Upper lobe of right lung (tissue), 1 donor: ENCODE data around the gene DLK1. TPM values are rescaled to one million over a fixed set of nuclear protein-coding genes. Genes with fewer than 3 reads are reported as not detected.

Experiments
- ATAC-seq: fragments of 200-7000 bp; cut with Tn5 transposase; one replicate; pipeline ENCODE4 v1.9.1; 2020; ENCODE audit warnings: mild to moderate bottlenecking, moderate library complexity
- DNase-seq: peaks from one replicate; pipeline ENCODE4 v3.0.0-alpha.2; 2020
- H3K27ac ChIP-seq: fragments of 200-600 bp; one replicate; pipeline ENCODE4 v1.8.0; 2022
- H3K27me3 ChIP-seq: fragments of 200-600 bp; one replicate; pipeline ENCODE4 v1.8.0; 2022; ENCODE audit warnings: mild to moderate bottlenecking
- H3K36me3 ChIP-seq: fragments of 200-600 bp; one replicate; pipeline ENCODE4 v1.8.0; 2022
- H3K4me1 ChIP-seq: fragments of 200-600 bp; one replicate; pipeline ENCODE4 v1.8.0; 2022
- H3K4me3 ChIP-seq: fragments of 200-600 bp; one replicate; pipeline ENCODE4 v1.8.0; 2022; ENCODE audit warnings: mild to moderate bottlenecking
- H3K9me3 ChIP-seq: fragments of 200-600 bp; one replicate; pipeline ENCODE4 v1.8.0; 2022
- CTCF ChIP-seq: fragments of 200-600 bp; IDR thresholded peaks from one replicate; pipeline ENCODE4 v1.8.0; 2022; ENCODE audit warnings: antibody characterized with exemption
- intact Hi-C: fragments of 100-400 bp; cut with DNase I; formaldehyde crosslinking; loops from one replicate; pipeline ENCODE4 v1.11.0; 2022
- total RNA-seq: library from RNA; stranded (reverse); fragmentation: NEBNext Ultra II Directional; extraction: Animal tissue kit (Norgen Biotek cat#: 25700); gene quantifications from one replicate; pipeline ENCODE4 v1.2.1, GENCODE V29; 2021
- donor health status: DM: no; HTN: yes; CAD: no; lungs with severe emphysema.

Gene DLK1
- total RNA-seq, 1 donor from 2014 or later = not detected

GRCh38 chr14:100780646-100781355, 54.1 kb downstream of the DLK1 start:
- Histone ChIP-seq H3K4me1 (no peaks in the 10 kb centered on the region), H3K36me3 (no peaks in the 10 kb centered on the region), H3K27ac (no peak overlapping the region), H3K4me3 (no peak overlapping the region), H3K27me3 (no peaks in the 10 kb centered on the region), H3K9me3 (no peaks in the 10 kb centered on the region)
- TF ChIP-seq CTCF = no peak
- intact Hi-C loops = no loop called here
- DNase-seq = peak; percentile 33
- ATAC-seq = no peak

- no peak for TF ChIP-seq CTCF
- H3K27ac ChIP-seq = no peak overlapping the region
- DNase-seq (no peak), ATAC-seq (no peak)
- intact Hi-C loops = no loop called here
- no peak overlapping the region for H3K4me3 ChIP-seq
- H3K4me1 ChIP-seq = no peaks in the 10 kb centered on the region
- no peaks in the 10 kb centered on the region for H3K27me3 ChIP-seq
- no peaks in the 10 kb centered on the region for H3K36me3 ChIP-seq
- no peaks in the 10 kb centered on the region for H3K9me3 ChIP-seq
Measured at GRCh38 chr14:100781952-100782351, 55.3 kb downstream of the DLK1 start.

- no peak for ATAC-seq
- no peaks in the 10 kb centered on the region for H3K36me3 ChIP-seq
- intact Hi-C loops = no loop called here
- no peak for TF ChIP-seq CTCF
- DNase-seq = peak; percentile 40
- no peaks in the 10 kb centered on the region for H3K27me3 ChIP-seq
- H3K4me3 ChIP-seq = no peak overlapping the region
- no peaks in the 10 kb centered on the region for H3K4me1 ChIP-seq
- no peaks in the 10 kb centered on the region for H3K9me3 ChIP-seq
- no peak overlapping the region for H3K27ac ChIP-seq
Measured at GRCh38 chr14:100782516-100783320, 56.0 kb downstream of the DLK1 start.

- DNase-seq (peak; percentile 55), ATAC-seq (no peak)
- no peaks in the 10 kb centered on the region for H3K36me3 ChIP-seq
- H3K4me1 ChIP-seq = no peaks in the 10 kb centered on the region
- TF ChIP-seq CTCF = no peak
- H3K27ac ChIP-seq = no peak overlapping the region
- H3K9me3 ChIP-seq = no peaks in the 10 kb centered on the region
- intact Hi-C loops = no loop called here
- H3K4me3 ChIP-seq = no peak overlapping the region
- H3K27me3 ChIP-seq = no peaks in the 10 kb centered on the region
Measured at GRCh38 chr14:100783630-100784370, 57.1 kb downstream of the DLK1 start.

GRCh38 chr14:100784523-100785337, 58.0 kb downstream of the DLK1 start:
- intact Hi-C loops = no loop called here
- no peak for ATAC-seq
- TF ChIP-seq CTCF = no peak
- Histone ChIP-seq H3K4me3 (no peak overlapping the region), H3K9me3 (no peaks in the 10 kb centered on the region), H3K4me1 (no peaks in the 10 kb centered on the region), H3K36me3 (no peaks in the 10 kb centered on the region), H3K27ac (no peak overlapping the region), H3K27me3 (no peaks in the 10 kb centered on the region)
- peak; percentile 51 for DNase-seq
